ENCODE data around the gene HTT-AS. TPM values are rescaled to one million over a fixed set of nuclear protein-coding genes. Genes with fewer than 3 reads are reported as not detected.

The HTT-AS gene
- total and polyA plus RNA-seq, 4 experiments from 2014 or later, result not detected

- H3K9me3 Mint-ChIP-seq, result no peaks in the 10 kb centered on the region
- H3K27ac Mint-ChIP-seq, result peak overlapping the region in 3 of 7 donors; percentile 9 to 43 (median 38)
- peaks cover 4 to 16% (median 9%) of the 10 kb centered on the region in 4 donors for H3K4me1 Mint-ChIP-seq
- H3K4me3 Mint-ChIP-seq, result peak overlapping the region in 2 of 8 donors; percentile 45 to 61
- H3K36me3 ChIP-seq (ENCODE audit: insufficient read depth, low read length), result peaks cover 23% of the 10 kb centered on the region
- H3K4me3 ChIP-seq (ENCODE audit: low read length in 2 of 2), result no peak overlapping the region
- no peaks in the 10 kb centered on the region for H3K27me3 ChIP-seq (ENCODE audit: insufficient read depth, low read length)
- intact Hi-C loops (cut with micrococcal nuclease), result no loop called here
- no peak for DNase-seq
- H3K27ac ChIP-seq (ENCODE audit: low read depth, low read length), result no peak overlapping the region
- no peaks in the 10 kb centered on the region for H3K9me3 ChIP-seq (ENCODE audit: control insufficient read depth in 1 of 2, low read length in 2 of 2)
- ChIA-PET POLR2A (ENCODE audit: partially characterized antibody) (no interaction called here), CTCF (ENCODE audit: partially characterized antibody) (no interaction called here)
- H3K27me3 Mint-ChIP-seq, result no peaks in the 10 kb centered on the region
- H3K36me3 Mint-ChIP-seq, result peaks cover 37 to 52% of the 10 kb centered on the region in 2 donors
- H3K4me1 ChIP-seq (ENCODE audit: insufficient read depth, low read length), result no peaks in the 10 kb centered on the region
Observed at GRCh38 chr4:3091464-3091863, 17.1 kb upstream of the HTT-AS start.

GRCh38 chr4:3087115-3087797, 12.9 kb upstream of the HTT-AS start:
- Mint-ChIP-seq H3K4me1 (peaks cover 18 to 41% (median 28%) of the 10 kb centered on the region in 4 donors), H3K9me3 (no peaks in the 10 kb centered on the region)
- CTCF ChIA-PET (ENCODE audit: partially characterized antibody), result interaction anchor here (1.3 kb wide), 1 partner anchor 20 kb away, joined by 4 read pairs; no protein-coding TSS in a partner anchor

GRCh38 chr4:3085948-3086670, 11.8 kb upstream of the HTT-AS start:
- no peak for DNase-seq
- Mint-ChIP-seq H3K4me1 (peaks cover 20 to 43% (median 30%) of the 10 kb centered on the region in 4 donors), H3K27me3 (no peaks in the 10 kb centered on the region), H3K36me3 (peaks cover 25 to 26% of the 10 kb centered on the region in 2 donors), H3K4me3 (no peak overlapping the region), H3K27ac (peak overlapping the region in 4 of 7 donors; percentile 17 to 74 (median 30)), H3K9me3 (no peaks in the 10 kb centered on the region)
- H3K27ac ChIP-seq (ENCODE audit: low read depth, low read length), result no peak overlapping the region
- no peaks in the 10 kb centered on the region for H3K9me3 ChIP-seq (ENCODE audit: control insufficient read depth in 1 of 2, low read length in 2 of 2)
- peaks cover 18% of the 10 kb centered on the region for H3K4me1 ChIP-seq (ENCODE audit: insufficient read depth, low read length)
- POLR2A ChIA-PET (ENCODE audit: partially characterized antibody), result no interaction called here
- CTCF ChIA-PET (ENCODE audit: partially characterized antibody), result no interaction called here
- H3K4me3 ChIP-seq (ENCODE audit: low read length in 2 of 2), result no peak overlapping the region
- H3K27me3 ChIP-seq (ENCODE audit: insufficient read depth, low read length), result no peaks in the 10 kb centered on the region
- H3K36me3 ChIP-seq (ENCODE audit: insufficient read depth, low read length), result peaks cover 10% of the 10 kb centered on the region
- intact Hi-C loops (cut with micrococcal nuclease), result no loop called here

More at GRCh38 chr4:3087115-3087797, 12.9 kb upstream of the HTT-AS start:
- Mint-ChIP-seq H3K36me3 (peaks cover 25 to 30% of the 10 kb centered on the region in 2 donors), H3K4me3 (no peak overlapping the region), H3K27me3 (no peaks in the 10 kb centered on the region), H3K27ac (peak overlapping the region in 1 of 7 donors; percentile 81)
- intact Hi-C loops (cut with micrococcal nuclease), result no loop called here
- POLR2A ChIA-PET (ENCODE audit: partially characterized antibody), result interaction anchor here (1.2 kb wide), 1 partner anchor 13 kb away, joined by 5 read pairs; the partner anchor contains the start of genes HTT and HTT-AS
- no peak overlapping the region for H3K27ac ChIP-seq (ENCODE audit: low read depth, low read length)
- H3K9me3 ChIP-seq (ENCODE audit: control insufficient read depth in 1 of 2, low read length in 2 of 2), result no peaks in the 10 kb centered on the region
- peaks cover 15% of the 10 kb centered on the region for H3K36me3 ChIP-seq (ENCODE audit: insufficient read depth, low read length)
- DNase-seq, result no peak
- H3K27me3 ChIP-seq (ENCODE audit: insufficient read depth, low read length), result no peaks in the 10 kb centered on the region
- no peak overlapping the region for H3K4me3 ChIP-seq (ENCODE audit: low read length in 2 of 2)
- peaks cover 11% of the 10 kb centered on the region for H3K4me1 ChIP-seq (ENCODE audit: insufficient read depth, low read length)

- intact Hi-C loops (cut with micrococcal nuclease), result no loop called here
- Mint-ChIP-seq H3K4me3 (no peak overlapping the region), H3K4me1 (peaks cover 26 to 53% (median 40%) of the 10 kb centered on the region in 4 donors), H3K9me3 (no peaks in the 10 kb centered on the region), H3K27ac (peak overlapping the region in 2 of 7 donors; percentile 7 to 20), H3K36me3 (peaks cover 14 to 21% of the 10 kb centered on the region in 2 donors), H3K27me3 (no peaks in the 10 kb centered on the region)
- H3K27ac ChIP-seq (ENCODE audit: low read depth, low read length), result no peak overlapping the region
- CTCF ChIA-PET (ENCODE audit: partially characterized antibody), result no interaction called here
- no peaks in the 10 kb centered on the region for H3K9me3 ChIP-seq (ENCODE audit: control insufficient read depth in 1 of 2, low read length in 2 of 2)
- no peak overlapping the region for H3K4me3 ChIP-seq (ENCODE audit: low read length in 2 of 2)
- no peak for DNase-seq
- H3K4me1 ChIP-seq (ENCODE audit: insufficient read depth, low read length), result peaks cover 21% of the 10 kb centered on the region
- H3K36me3 ChIP-seq (ENCODE audit: insufficient read depth, low read length), result peaks cover 10% of the 10 kb centered on the region
- no peaks in the 10 kb centered on the region for H3K27me3 ChIP-seq (ENCODE audit: insufficient read depth, low read length)
- POLR2A ChIA-PET (ENCODE audit: partially characterized antibody), result no interaction called here
Observed at GRCh38 chr4:3083732-3084131, 9.4 kb upstream of the HTT-AS start.

- no peaks in the 10 kb centered on the region for H3K9me3 ChIP-seq (ENCODE audit: control insufficient read depth in 1 of 2, low read length in 2 of 2)
- POLR2A ChIA-PET (ENCODE audit: partially characterized antibody), result interaction anchor here (0.6 kb wide), 1 partner anchor 145 kb away, joined by 3 read pairs; no protein-coding TSS in a partner anchor
- Mint-ChIP-seq H3K36me3 (peaks cover 9 to 15% of the 10 kb centered on the region in 2 donors), H3K4me1 (peaks cover 28 to 53% (median 41%) of the 10 kb centered on the region in 4 donors), H3K27me3 (no peaks in the 10 kb centered on the region), H3K4me3 (peak overlapping the region in 1 of 8 donors; percentile 55), H3K27ac (peak overlapping the region in 3 of 7 donors; percentile 24 to 53 (median 43)), H3K9me3 (no peaks in the 10 kb centered on the region)
- peaks cover 10% of the 10 kb centered on the region for H3K36me3 ChIP-seq (ENCODE audit: insufficient read depth, low read length)
- DNase-seq, result no peak
- intact Hi-C loops (cut with micrococcal nuclease), result no loop called here
- H3K4me1 ChIP-seq (ENCODE audit: insufficient read depth, low read length), result peaks cover 23% of the 10 kb centered on the region
- no peak overlapping the region for H3K4me3 ChIP-seq (ENCODE audit: low read length in 2 of 2)
- CTCF ChIA-PET (ENCODE audit: partially characterized antibody), result no interaction called here
- H3K27ac ChIP-seq (ENCODE audit: low read depth, low read length), result no peak overlapping the region
- no peaks in the 10 kb centered on the region for H3K27me3 ChIP-seq (ENCODE audit: insufficient read depth, low read length)
Observed at GRCh38 chr4:3082925-3083515, 8.7 kb upstream of the HTT-AS start.

GRCh38 chr4:3079694-3080123, 5.4 kb upstream of the HTT-AS start:
- H3K4me3 ChIP-seq (ENCODE audit: low read length in 2 of 2), result no peak overlapping the region

More at GRCh38 chr4:3079694-3080123, 5.4 kb upstream of the HTT-AS start:
- POLR2A ChIA-PET (ENCODE audit: partially characterized antibody), result interaction anchor here (0.6 to 0.8 kb wide), 2 partner anchors 132 to 281 kb away, joined by 3 read pairs; no protein-coding TSS in a partner anchor
- Mint-ChIP-seq H3K27ac (peak overlapping the region in 1 of 7 donors; percentile 78), H3K4me3 (no peak overlapping the region), H3K36me3 (peaks cover 7% of the 10 kb centered on the region in 2 donors), H3K9me3 (no peaks in the 10 kb centered on the region), H3K27me3 (no peaks in the 10 kb centered on the region), H3K4me1 (peaks cover 38 to 62% (median 52%) of the 10 kb centered on the region in 4 donors)
- Histone ChIP-seq H3K36me3 (ENCODE audit: insufficient read depth, low read length) (no peaks in the 10 kb centered on the region), H3K27me3 (ENCODE audit: insufficient read depth, low read length) (no peaks in the 10 kb centered on the region), H3K27ac (ENCODE audit: low read depth, low read length) (no peak overlapping the region), H3K4me1 (ENCODE audit: insufficient read depth, low read length) (peaks cover 36% of the 10 kb centered on the region), H3K9me3 (ENCODE audit: control insufficient read depth in 1 of 2, low read length in 2 of 2) (no peaks in the 10 kb centered on the region)
- DNase-seq, result no peak
- CTCF ChIA-PET (ENCODE audit: partially characterized antibody), result no interaction called here
- intact Hi-C loops (cut with micrococcal nuclease), result loop anchor here (10.0 kb wide), 2 partner anchors 545 to 1495 kb away; partner anchors contain the start of gene FAM193A
